Ovary (tissue), 9 donors: Measurements from ENCODE around the gene ILF3. TPM values are rescaled to one million over a fixed set of nuclear protein-coding genes. Genes with fewer than 3 reads are reported as not detected.

Experiments used
- DNase-seq, 5 donors: peaks; one replicate each; pipeline ENCODE4 v3.0.0-alpha.2; 2019 to 2020
- H3K27ac ChIP-seq, 2 donors: fragments of 200-600 bp; one replicate each; pipeline versions ENCODE4 v1.5.1 to v1.8.0; 2019 to 2022
- H3K27me3 ChIP-seq: fragments of 200-600 bp; one replicate; pipeline ENCODE4 v1.8.0; 2022
- H3K36me3 ChIP-seq: fragments of 200-600 bp; sonication (generic); one replicate; pipeline ENCODE4 v1.5.1; 2019
- H3K4me1 ChIP-seq: one replicate; pipeline ENCODE4 v1.8.1; 2013; ENCODE audit warnings: mild to moderate bottlenecking, moderate library complexity; ENCODE audit not compliant: insufficient read depth
- H3K4me3 ChIP-seq: fragments of 200-600 bp; sonication (generic); one replicate; pipeline ENCODE4 v1.5.1; 2017
- H3K9me3 ChIP-seq, 2 donors: fragments of 200-600 bp in 1 of 2; sonication (generic) in 1 of 2; one replicate each; pipeline versions ENCODE4 v1.5.1 to v1.8.1; 2013 to 2019; ENCODE audit warnings: mild to moderate bottlenecking in 1 of 2, moderate library complexity in 1 of 2
- CTCF ChIP-seq, 3 donors: fragments of 450-650 bp in 2 of 3; fragments of 200-600 bp in 1 of 3; IDR thresholded peaks; one replicate each; pipeline versions ENCODE4 v1.5.1 to v1.8.0; 2016 to 2022; ENCODE audit warnings: antibody characterized with exemption in 3 of 3, mild to moderate bottlenecking in 1 of 3
- EP300 ChIP-seq: sonication (generic); formaldehyde crosslinking; IDR thresholded peaks from one replicate; pipeline ENCODE4 v1.6.1; 2017; ENCODE audit warnings: antibody characterized with exemption
- POLR2A ChIP-seq: fragments of 450-650 bp; IDR thresholded peaks from one replicate; pipeline ENCODE4 v1.6.1; 2017; ENCODE audit warnings: antibody characterized with exemption, mild to moderate bottlenecking, moderate library complexity
- WGBS, 3 donors: extraction: QIAGEN DNeasy Blood & Tissue Kit in 1 of 3; methylation state at CpG; one replicate each; pipeline versions ENCODE4 v1.1.5 to v1.1.7; 2013 to 2017; 5-methylcytosine and 5-hydroxymethylcytosine counted together
- intact Hi-C, 4 donors: fragments of 100-400 bp; cut with DNase I; formaldehyde crosslinking; loops; one replicate each; pipeline versions ENCODE4 v1.11.0 to v1.15.1; 2022 to 2023
- polyA plus RNA-seq, 2 donors: library from polyadenylated mRNA; stranded (reverse); fragments of 200-250 nt in 1 of 2; fragments of 350-450 nt in 1 of 2; fragmentation: Illumina TruSeq in 1 of 2; extraction: RNeasy Lipid Tissue Mini Kit (QIAGEN cat#74804) in 1 of 2; gene quantifications; one replicate each; pipeline ENCODE4 v1.2.3, GENCODE V29; 2013 to 2014
- total RNA-seq, 7 donors: library from RNA; depleted of rRNA in 2 of 7; stranded (reverse); fragments of >200 nt in 2 of 7; fragmentation: NEBNext Ultra II Directional in 3 of 7; extraction: Animal tissue kit (Norgen Biotek cat#: 25700) in 3 of 7; gene quantifications; one replicate each; pipeline versions ENCODE4 v1.1.0 to v1.2.4, GENCODE V29; 2016 to 2023
- donor health status: DM: no; HTN: no; CAD: no; lungs with moderate emphysema.
- donor health status: DM: no; HTN: no; CAD: no.
- donor health status: Bipolar disorder and iron deficiency.
- donor health status: DM: yes; HTN: yes; CAD: no.
- donor health status: DM: no; HTN: no; CAD: no.
- donor health status: DM: yes; HTN: yes; CAD: no.

ILF3 gene
- total and polyA plus RNA-seq, 9 donors, result 90.0 to 295 (median 227) TPM

GRCh38 chr19:10682397-10683063 lies 28.4 kb downstream of the ILF3 start:
- Histone ChIP-seq H3K9me3 (no peaks in the 10 kb centered on the region), H3K4me3 (no peak overlapping the region), H3K4me1 (no peaks in the 10 kb centered on the region), H3K27ac (no peak overlapping the region), H3K36me3 (no peaks in the 10 kb centered on the region), H3K27me3 (no peaks in the 10 kb centered on the region)
- no peak for DNase-seq
- intact Hi-C loops, result no loop called here
- TF ChIP-seq EP300 (no peak), POLR2A (no peak), CTCF (IDR thresholded peaks at IDR 0.05) (no peak)
- WGBS, 3 donors, result 72 to 78% (median 76%) methylated on average over 15 of the region's 15 CpGs

- no peak for DNase-seq
- no peak overlapping the region for H3K27ac ChIP-seq
- H3K4me3 ChIP-seq, result no peak overlapping the region
- no peaks in the 10 kb centered on the region for H3K9me3 ChIP-seq
- TF ChIP-seq CTCF (IDR thresholded peaks at IDR 0.05), result no peak
- TF ChIP-seq POLR2A, result no peak
- TF ChIP-seq EP300, result no peak
- H3K27me3 ChIP-seq, result no peaks in the 10 kb centered on the region
- intact Hi-C loops, result no loop called here
- no peaks in the 10 kb centered on the region for H3K36me3 ChIP-seq
- 86 to 87% (median 86%) methylated on average over 15 of the region's 15 CpGs for WGBS, 3 donors
- H3K4me1 ChIP-seq, result no peaks in the 10 kb centered on the region
Observed at GRCh38 chr19:10683064-10683426, 28.9 kb downstream of the ILF3 start.

- intact Hi-C loops, result no loop called here
- no peaks in the 10 kb centered on the region for H3K36me3 ChIP-seq
- no peaks in the 10 kb centered on the region for H3K9me3 ChIP-seq
- no peaks in the 10 kb centered on the region for H3K27me3 ChIP-seq
- no peak overlapping the region for H3K4me3 ChIP-seq
- TF ChIP-seq EP300 (no peak), CTCF (IDR thresholded peaks at IDR 0.05) (no peak), POLR2A (no peak)
- no peak for DNase-seq
- 85 to 86% (median 86%) methylated on average over 21 of the region's 21 CpGs for WGBS, 3 donors
- H3K4me1 ChIP-seq, result no peaks in the 10 kb centered on the region
- H3K27ac ChIP-seq, result no peak overlapping the region
Observed at GRCh38 chr19:10683582-10683981, 29.4 kb downstream of the ILF3 start.

- Histone ChIP-seq H3K36me3 (no peaks in the 10 kb centered on the region), H3K27ac (no peak overlapping the region), H3K27me3 (no peaks in the 10 kb centered on the region), H3K4me3 (no peak overlapping the region), H3K4me1 (no peaks in the 10 kb centered on the region), H3K9me3 (no peaks in the 10 kb centered on the region)
- WGBS, 3 donors, result 70 to 75% (median 73%) methylated on average over 5 of the region's 5 CpGs
- intact Hi-C loops, result no loop called here
- DNase-seq, result no peak
- no peak for TF ChIP-seq CTCF (IDR thresholded peaks at IDR 0.05)
- no peak for TF ChIP-seq POLR2A
- TF ChIP-seq EP300, result no peak
Observed at GRCh38 chr19:10685210-10685609, 31.1 kb downstream of the ILF3 start.
